Pancreas (tissue), 10 donors: Measurements from ENCODE around the gene INTS2. TPM values are rescaled to one million over a fixed set of nuclear protein-coding genes. Genes with fewer than 3 reads are reported as not detected.
A peak's percentile ranks its signal among the peaks of the same experiment; 100 is the strongest.
"Not testable (repeated sequence)": the region's sequence is repeated elsewhere in the genome, so short reads cannot be mapped to it uniquely, and the experiment has no call there.

Experiments
- ATAC-seq, 4 donors: fragments of 200-7000 bp; cut with Tn5 transposase; one replicate each; pipeline versions ENCODE4 v1.8.0 to v1.9.1; 2020; ENCODE audit warnings: mild to moderate bottlenecking in 4 of 4, moderate library complexity in 4 of 4
- DNase-seq, 6 donors: peaks; one replicate each; pipeline ENCODE4 v3.0.0-alpha.2; 2020
- FAIRE-seq: peaks from 2 replicates; lab custom pipeline; 2012; peaks lifted over from hg19 to GRCh38; lab: Jason Lieb, UNC
- H3K27ac ChIP-seq, 4 donors: fragments of 200-600 bp; sonication (generic); 1 replicate in 3 of 4; 2 replicates in 1 of 4; pipeline versions ENCODE4 v1.5.0 to v1.8.0; 2020
- H3K27me3 ChIP-seq, 4 donors: fragments of 200-600 bp; one replicate each; pipeline ENCODE4 v1.8.0; 2021
- H3K36me3 ChIP-seq, 3 donors: fragments of 200-600 bp; sonication (generic) in 1 of 3; one replicate each; pipeline versions ENCODE4 v1.5.0 to v1.8.0; 2020 to 2021
- H3K4me1 ChIP-seq, 3 donors: fragments of 200-600 bp; one replicate each; pipeline ENCODE4 v1.8.0; 2021
- H3K4me3 ChIP-seq, 4 donors: fragments of 200-600 bp; sonication (generic) in 2 of 4; one replicate each; pipeline versions ENCODE4 v1.5.0 to v1.8.0; 2020 to 2021
- H3K9me3 ChIP-seq, 4 donors: fragments of 200-600 bp; one replicate each; pipeline ENCODE4 v1.8.0; 2021
- CTCF ChIP-seq, 4 donors: fragments of 200-600 bp; sonication (generic) in 3 of 4; IDR thresholded peaks; one replicate each; pipeline versions ENCODE4 v1.5.0 to v1.8.0; 2021; ENCODE audit warnings: antibody characterized with exemption in 4 of 4
- WGBS, 2 donors: extraction: QIAGEN DNeasy Blood & Tissue Kit; methylation state at CpG; one replicate each; pipeline ENCODE4 v1.1.7; 2013; 5-methylcytosine and 5-hydroxymethylcytosine counted together
- intact Hi-C, 3 donors: fragments of 100-400 bp; cut with DNase I; formaldehyde crosslinking; loops; one replicate each; pipeline versions ENCODE4 v1.11.1 to v1.14.2; 2022
- polyA plus RNA-seq, 2 donors: library from polyadenylated mRNA; stranded (reverse); fragments of 200-250 nt; gene quantifications; one replicate each; pipeline ENCODE4 v1.2.3, GENCODE V29; 2013
- total RNA-seq, 6 donors: library from RNA; stranded (reverse); fragmentation: NEBNext Ultra II Directional in 4 of 6; extraction: Animal tissue kit (Norgen Biotek cat#: 25700) in 4 of 6; gene quantifications; one replicate each; pipeline versions ENCODE4 v1.2.1 to v1.2.4, GENCODE V29; 2021 to 2023
- donor health status: healthy with polysubstance abuse.
- donor health status: DM: no; HTN: no; CAD: no; lungs with moderate emphysema.
- donor health status: DM: no; HTN: no; CAD: no.
- donor health status: control.
- donor health status: control.
- donor health status: Bipolar disorder and iron deficiency.
- donor health status: DM: yes; HTN: yes; CAD: no.
- donor health status: DM: no; HTN: no; CAD: no.
- donor health status: DM: no; HTN: no; CAD: no.
- donor health status: DM: yes; HTN: yes; CAD: no.

The INTS2 gene
- total and polyA plus RNA-seq, 8 donors = 1.5 to 5.2 (median 2.2) TPM

GRCh38 chr17:61946359-61946758 is 18.6 kb upstream of the INTS2 start:
- no peaks in the 10 kb centered on the region for H3K27me3 ChIP-seq
- intact Hi-C loops = no loop called here
- peaks cover 0 to 10% (median 8%) of the 10 kb centered on the region in 3 donors for H3K4me1 ChIP-seq
- FAIRE-seq = no peak
- no peak for TF ChIP-seq CTCF (IDR thresholded peaks at IDR 0.05)
- no peak overlapping the region for H3K4me3 ChIP-seq
- H3K27ac ChIP-seq = no peak overlapping the region
- H3K9me3 ChIP-seq = no peaks in the 10 kb centered on the region
- peak in 2 of 4 donors; percentile 55 to 66 for ATAC-seq
- no peak for DNase-seq
- WGBS, 2 donors = 42 to 49% methylated on average over 2 of the region's 2 CpGs
- H3K36me3 ChIP-seq = peaks cover 3 to 49% (median 21%) of the 10 kb centered on the region in 3 donors

- Histone ChIP-seq H3K9me3 (no peaks in the 10 kb centered on the region), H3K4me3 (no peak overlapping the region), H3K4me1 (peaks cover 0 to 10% (median 8%) of the 10 kb centered on the region in 3 donors), H3K27ac (no peak overlapping the region), H3K27me3 (no peaks in the 10 kb centered on the region), H3K36me3 (peaks cover 0 to 17% (median 5%) of the 10 kb centered on the region in 3 donors)
- 41% methylated on average over 1 of the region's 1 CpG for WGBS, 2 donors
- no peak for ATAC-seq
- no peak for TF ChIP-seq CTCF (IDR thresholded peaks at IDR 0.05)
- intact Hi-C loops = no loop called here
- DNase-seq = no peak
- FAIRE-seq = no peak
These were observed 15.3 kb upstream of the INTS2 start for GRCh38 chr17:61943117-61943516.

- FAIRE-seq (no peak), DNase-seq (no peak), ATAC-seq (no peak)
- H3K4me1 ChIP-seq = peaks cover 0 to 10% (median 8%) of the 10 kb centered on the region in 3 donors
- no peak overlapping the region for H3K27ac ChIP-seq
- no peaks in the 10 kb centered on the region for H3K9me3 ChIP-seq
- H3K4me3 ChIP-seq = no peak overlapping the region
- intact Hi-C loops = no loop called here
- WGBS, 2 donors = 92 to 99% methylated on average over 2 of the region's 2 CpGs
- H3K27me3 ChIP-seq = no peaks in the 10 kb centered on the region
- H3K36me3 ChIP-seq = peaks cover 0 to 12% (median 5%) of the 10 kb centered on the region in 3 donors
- no peak for TF ChIP-seq CTCF (IDR thresholded peaks at IDR 0.05)
These were observed 14.3 kb upstream of the INTS2 start for GRCh38 chr17:61942085-61942484.

- H3K9me3 ChIP-seq = no peaks in the 10 kb centered on the region
- ATAC-seq (no peak), DNase-seq (no peak), FAIRE-seq (no peak)
- 44 to 45% methylated on average over 4 of the region's 4 CpGs for WGBS, 2 donors
- no peaks in the 10 kb centered on the region for H3K27me3 ChIP-seq
- H3K27ac ChIP-seq = peak overlapping the region in 3 of 4 donors; percentile 60 to 80 (median 71)
- peaks cover 0 to 7% (median 4%) of the 10 kb centered on the region in 3 donors for H3K4me1 ChIP-seq
- intact Hi-C loops = loop anchor here in 1 of 3 donors (10.0 kb wide), 1 partner anchor 57 kb away; no protein-coding TSS in a partner anchor
- H3K4me3 ChIP-seq = peak overlapping the region; percentile 47 to 79 (median 68)
- TF ChIP-seq CTCF (IDR thresholded peaks at IDR 0.05) = no peak
- H3K36me3 ChIP-seq = peaks cover 0 to 6% (median 3%) of the 10 kb centered on the region in 3 donors
These were observed 287 bp upstream of the INTS2 start for GRCh38 chr17:61928101-61928436.

GRCh38 chr17:61926826-61927207 is 965 bp downstream of the INTS2 start:
- Histone ChIP-seq H3K27me3 (no peaks in the 10 kb centered on the region), H3K27ac (peak overlapping the region; percentile 55 to 80 (median 66)), H3K4me1 (peaks cover 0 to 7% (median 4%) of the 10 kb centered on the region in 3 donors), H3K4me3 (peak overlapping the region; percentile 47 to 79 (median 68)), H3K36me3 (peaks cover 0 to 6% (median 3%) of the 10 kb centered on the region in 3 donors), H3K9me3 (no peaks in the 10 kb centered on the region)
- DNase-seq (no peak), FAIRE-seq (no peak), ATAC-seq (peak in 3 of 4 donors; percentile 1 to 12 (median 8))
- TF ChIP-seq CTCF (IDR thresholded peaks at IDR 0.05) = no peak
- WGBS, 2 donors = 2 to 5% methylated on average over 4 of the region's 4 CpGs
- intact Hi-C loops = loop anchor here in 1 of 3 donors (10.0 kb wide), 1 partner anchor 58 kb away; no protein-coding TSS in a partner anchor

GRCh38 chr17:61915162-61915561 is 12.6 kb downstream of the INTS2 start:
- H3K36me3 ChIP-seq = peaks cover 0 to 12% (median 0%) of the 10 kb centered on the region in 3 donors
- DNase-seq, H3K27me3 ChIP-seq, H3K9me3 ChIP-seq, H3K4me1 ChIP-seq, H3K27ac ChIP-seq, intact Hi-C loops, FAIRE-seq, ATAC-seq, H3K4me3 ChIP-seq: not testable (repeated sequence)
- WGBS, 2 donors = 97 to 100% methylated on average over 15 of the region's 15 CpGs
